Stimulated activated CD4-positive, alpha-beta T cell treated with anti-CD3 and anti-CD28 coated beads, Interleukin-15, amount 100 ng/mL, for 48 hours (primary cell): ENCODE results near the gene SH3BGRL.
"Not testable (repeated sequence)": the region's sequence is repeated elsewhere in the genome, so short reads cannot be mapped to it uniquely, and the experiment has no call there.

Source experiments
- DNase-seq, 2 donors: peaks; one replicate each; pipeline ENCODE4 v3.0.0-alpha.2; 2020; ENCODE audit warnings: low read depth in 2 of 2

SH3BGRL gene

DNA sequence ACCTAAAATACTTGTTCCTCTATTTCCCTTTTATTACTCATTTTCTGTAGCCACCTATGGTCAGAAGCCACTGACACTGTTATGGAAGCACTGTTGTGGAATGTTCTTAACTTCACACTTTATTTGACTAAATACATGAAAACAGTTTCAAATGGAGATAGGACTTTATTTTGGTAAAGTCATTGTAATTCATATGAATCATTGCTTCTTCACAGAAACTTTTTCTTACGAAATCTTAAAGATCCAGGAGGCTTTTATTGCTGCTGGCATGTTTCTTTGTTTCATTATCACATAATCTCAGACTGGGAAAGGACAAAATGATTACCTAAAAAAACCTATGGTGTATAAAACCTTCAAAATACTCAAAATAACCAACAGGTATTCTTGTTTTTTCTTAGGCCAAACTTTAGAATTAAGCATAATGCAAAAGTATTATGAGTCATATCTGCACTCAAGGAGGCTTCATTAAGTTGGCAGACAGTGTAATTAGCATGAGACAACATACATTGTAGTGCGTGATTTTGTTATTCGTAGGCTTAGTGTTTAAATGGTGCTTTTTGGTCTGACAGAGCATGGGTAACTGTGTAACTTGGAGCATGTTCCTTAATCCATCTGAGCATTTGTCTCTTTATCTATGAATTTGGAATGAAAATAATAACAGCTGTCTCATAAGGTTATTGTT lies 58.0 kb downstream of the SH3BGRL start:
- DNase-seq = no peak

GRCh38 chrX:81261576-81261975 lies 59.7 kb downstream of the SH3BGRL start:
- DNase-seq = no peak

DNA sequence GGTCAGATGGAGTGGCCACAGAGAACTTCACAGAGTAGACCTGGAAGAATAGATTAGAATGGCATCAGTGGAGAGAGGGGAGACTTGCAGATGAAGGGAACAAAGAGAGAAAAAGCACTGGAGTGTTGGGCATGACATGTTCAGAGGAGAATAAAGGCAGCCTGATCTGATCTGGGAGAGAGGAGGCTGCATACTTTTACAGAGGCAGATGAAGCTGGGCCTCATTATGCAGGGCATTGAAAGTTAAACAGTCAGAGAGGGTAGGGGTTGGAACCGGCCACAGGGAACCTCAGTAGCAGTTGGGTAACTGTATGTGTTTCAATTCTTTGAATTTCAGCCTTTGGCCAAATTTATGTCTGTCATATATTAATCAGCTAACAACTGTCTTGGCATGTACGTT lies 61.2 kb downstream of the SH3BGRL start:
- DNase-seq = no peak

DNA sequence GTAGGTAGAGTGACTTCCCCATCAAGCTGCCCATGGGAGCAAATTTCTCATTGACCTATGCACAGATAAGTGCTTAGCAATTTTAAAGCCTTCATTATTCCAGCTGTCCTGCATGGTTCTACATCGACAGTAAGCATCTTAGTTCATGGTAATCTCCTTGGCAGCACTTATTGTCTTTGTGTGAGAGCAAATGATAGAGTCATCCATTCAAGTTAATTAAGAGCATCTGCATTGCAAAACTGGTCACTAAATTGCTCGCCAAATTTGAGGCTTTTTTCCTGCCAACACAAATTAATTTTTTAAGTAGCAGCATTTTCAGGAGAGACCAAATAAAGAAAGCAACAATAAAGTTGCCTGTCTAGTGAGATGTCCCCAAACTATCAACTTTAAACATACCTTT lies 76.7 kb downstream of the SH3BGRL start:
- no peak for DNase-seq

- no peak for DNase-seq
Observed at GRCh38 chrX:81280148-81280547, 78.2 kb downstream of the SH3BGRL start.

DNA sequence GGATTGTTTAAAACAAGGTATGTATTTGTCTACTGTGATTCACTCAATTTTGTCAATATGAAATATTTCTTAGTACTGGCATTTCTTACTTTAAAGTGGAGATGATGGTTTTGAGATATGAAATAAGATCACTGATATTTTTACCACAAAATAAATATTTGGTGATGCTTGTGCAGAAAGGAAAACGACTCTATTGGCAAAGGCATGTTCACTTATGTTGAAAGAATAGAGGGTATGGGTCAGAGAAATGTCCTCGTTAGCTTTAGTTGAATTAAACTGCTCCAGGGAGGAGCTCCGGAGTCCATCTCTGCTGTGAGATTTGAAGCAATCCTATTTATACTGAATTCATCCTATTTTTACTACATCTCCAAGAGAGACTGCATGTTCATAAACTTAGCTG lies 84.2 kb downstream of the SH3BGRL start:
- DNase-seq = no peak

GRCh38 chrX:81286608-81287007 lies 84.7 kb downstream of the SH3BGRL start:
- no peak for DNase-seq

DNA sequence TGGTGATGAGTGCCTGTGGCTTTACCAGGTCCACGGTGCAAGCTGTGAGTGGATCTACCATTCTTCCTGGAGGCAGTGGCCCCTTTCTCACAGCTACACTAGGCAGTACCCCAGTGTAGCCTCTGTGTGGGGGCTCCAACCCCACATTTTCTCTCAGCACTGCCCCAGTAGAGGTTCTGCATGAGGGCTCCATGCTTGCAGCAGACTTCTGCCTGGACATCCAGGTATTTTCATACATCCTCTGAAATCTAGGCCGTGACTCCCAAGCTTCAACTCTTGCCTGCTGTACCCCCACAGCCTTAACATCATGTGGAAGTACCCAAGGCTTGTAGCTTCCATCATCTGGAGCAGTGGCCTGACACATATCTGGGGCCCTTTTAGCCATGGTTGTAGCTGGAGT lies 90.1 kb downstream of the SH3BGRL start:
- DNase-seq = no peak

DNA sequence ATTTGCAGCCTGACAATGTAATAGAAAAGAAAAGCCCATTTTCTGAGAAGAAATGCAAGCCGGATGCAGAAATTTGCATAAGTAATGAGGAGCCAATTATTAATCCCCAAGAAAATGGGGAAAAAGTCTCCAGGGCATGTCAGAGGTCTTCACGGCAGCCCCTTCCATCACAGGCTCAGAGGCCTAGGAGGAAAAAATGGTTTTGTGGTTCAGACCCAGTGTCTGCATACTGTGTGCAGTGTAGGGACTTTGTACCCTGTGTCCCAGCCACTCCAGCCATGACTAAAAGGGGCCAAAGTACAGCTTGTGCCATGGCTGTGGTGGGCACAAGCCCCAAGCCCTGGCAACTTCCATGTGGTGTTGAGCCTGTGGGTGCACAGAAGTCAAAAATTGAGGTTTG lies 92.2 kb downstream of the SH3BGRL start:
- no peak for DNase-seq

GRCh38 chrX:81301877-81302276 lies 100.0 kb downstream of the SH3BGRL start:
- no peak for DNase-seq

- no peak for DNase-seq
Observed at GRCh38 chrX:81304563-81304962, 102.7 kb downstream of the SH3BGRL start.

DNA sequence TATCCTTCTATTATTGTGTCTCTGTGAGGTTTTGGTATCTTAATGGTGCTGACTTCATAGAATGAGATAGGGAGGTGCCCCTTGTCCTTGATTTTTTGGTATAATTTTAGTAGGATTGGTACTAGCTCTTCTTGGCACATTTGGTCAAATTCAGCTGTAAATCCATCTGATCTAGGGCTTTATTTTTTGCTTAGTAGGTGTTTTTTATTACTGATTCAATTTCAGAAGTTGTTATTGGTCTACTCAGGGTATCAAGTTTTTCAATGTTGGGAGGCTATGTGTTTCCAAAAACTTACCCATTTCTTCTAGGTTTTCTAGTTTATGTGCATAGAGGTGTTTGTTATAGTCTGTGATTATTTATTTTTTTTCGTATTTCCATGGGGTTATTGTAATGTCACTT lies 103.3 kb downstream of the SH3BGRL start:
- no peak for DNase-seq

DNA sequence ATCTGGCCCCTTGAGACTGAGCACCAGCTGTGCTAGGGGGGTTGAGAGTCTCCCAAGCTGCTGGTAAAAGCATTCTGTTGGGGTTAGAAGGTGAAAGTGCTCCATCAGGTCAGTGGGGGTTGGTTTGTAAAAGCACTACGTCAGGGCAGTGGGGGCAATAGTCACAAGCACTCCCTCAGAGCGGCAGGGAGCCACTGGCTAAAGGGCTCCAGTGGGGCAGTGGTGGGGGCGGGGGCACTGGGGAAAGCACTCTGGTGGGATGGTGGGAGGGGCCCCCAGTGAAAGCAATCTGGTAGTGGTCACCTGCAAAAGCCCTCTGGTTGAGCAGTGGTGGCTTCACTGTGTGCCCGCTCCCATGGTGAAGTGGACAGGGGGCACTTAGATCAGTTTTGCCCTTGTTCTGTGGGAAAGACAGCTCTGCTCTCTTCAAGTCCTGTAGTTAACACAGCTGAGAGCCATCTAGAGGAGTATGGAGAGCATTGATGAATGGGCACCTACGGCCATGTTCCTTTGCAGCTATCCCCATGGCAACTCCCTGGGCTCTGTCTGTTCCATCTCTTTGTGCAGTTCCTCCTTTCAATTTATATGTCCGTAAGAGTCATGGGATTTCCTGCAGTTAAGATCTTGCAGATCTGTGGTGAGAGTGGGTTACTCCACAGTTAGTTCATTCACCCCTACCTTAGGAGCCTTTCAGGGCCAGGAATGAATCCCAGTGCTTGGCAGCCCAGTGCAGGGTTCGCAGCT lies 106.4 kb downstream of the SH3BGRL start:
- no peak for DNase-seq

- DNase-seq = no peak
Observed at GRCh38 chrX:81316163-81316562, 114.3 kb downstream of the SH3BGRL start.

- DNase-seq = not testable (repeated sequence)
Observed at GRCh38 chrX:81331653-81332052, 129.8 kb downstream of the SH3BGRL start.

DNA sequence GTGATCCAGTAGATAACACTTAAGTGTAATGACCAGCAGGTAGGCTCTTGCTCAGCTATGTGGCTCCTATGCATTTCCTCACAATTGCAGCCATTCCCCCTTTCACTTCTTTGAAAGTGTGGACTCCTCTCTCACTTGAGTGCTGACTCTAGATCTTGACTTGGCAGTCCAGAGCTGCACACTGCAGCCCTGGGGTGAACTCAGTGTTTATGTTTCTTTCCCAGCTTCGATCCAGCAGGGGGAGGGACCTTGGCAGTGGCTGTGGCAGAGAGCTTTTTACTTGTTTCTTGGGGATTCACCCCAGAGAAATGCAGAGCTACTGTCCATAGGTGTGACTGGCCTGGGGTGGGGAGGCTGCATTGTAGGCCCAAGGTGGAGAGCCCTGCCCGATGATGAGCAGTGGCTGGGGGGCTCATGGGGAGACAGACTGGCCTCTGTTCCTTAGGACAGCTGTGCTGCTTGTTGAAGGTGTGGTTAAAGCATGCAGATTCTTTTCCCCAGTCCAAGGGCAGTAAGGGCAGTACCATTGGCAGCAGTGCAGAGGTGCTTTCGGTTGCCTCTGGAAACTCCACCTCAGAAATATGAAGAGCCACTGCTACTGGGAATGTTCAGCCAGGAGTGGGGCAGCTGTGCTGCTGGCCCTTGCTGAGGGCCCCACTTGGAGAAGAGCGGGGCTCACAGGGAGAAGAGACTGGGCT lies 134.7 kb downstream of the SH3BGRL start:
- no peak for DNase-seq

- no peak for DNase-seq
Observed at GRCh38 chrX:81337805-81338204, 135.9 kb downstream of the SH3BGRL start.

GRCh38 chrX:81338924-81339323 lies 137.0 kb downstream of the SH3BGRL start:
- DNase-seq = no peak

DNA sequence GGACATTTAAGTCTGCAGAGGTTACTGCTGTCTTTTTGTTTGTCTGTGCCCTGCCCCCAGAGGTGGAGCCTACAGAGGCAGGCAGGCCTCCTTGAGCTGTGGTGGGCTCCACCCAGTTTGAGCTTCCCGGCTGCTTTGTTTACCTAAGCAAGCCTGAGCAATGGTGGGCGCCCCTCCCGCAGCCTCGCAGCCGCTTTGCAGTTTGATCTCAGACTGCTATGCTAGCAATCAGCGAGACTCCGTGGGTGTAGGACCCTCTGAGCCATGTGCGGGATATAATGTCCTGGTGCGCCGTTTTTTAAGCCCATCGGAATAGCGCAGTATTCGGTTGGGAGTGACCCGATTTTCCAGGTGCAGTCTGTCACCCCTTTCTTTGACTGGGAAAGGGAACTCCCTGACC lies 143.4 kb downstream of the SH3BGRL start:
- DNase-seq = not testable (repeated sequence)
